ENCODE measurements around the gene PPDPF.
"Not testable (repeated sequence)": the region's sequence is repeated elsewhere in the genome, so short reads cannot be mapped to it uniquely, and the experiment has no call there.

The PPDPF gene

DNA sequence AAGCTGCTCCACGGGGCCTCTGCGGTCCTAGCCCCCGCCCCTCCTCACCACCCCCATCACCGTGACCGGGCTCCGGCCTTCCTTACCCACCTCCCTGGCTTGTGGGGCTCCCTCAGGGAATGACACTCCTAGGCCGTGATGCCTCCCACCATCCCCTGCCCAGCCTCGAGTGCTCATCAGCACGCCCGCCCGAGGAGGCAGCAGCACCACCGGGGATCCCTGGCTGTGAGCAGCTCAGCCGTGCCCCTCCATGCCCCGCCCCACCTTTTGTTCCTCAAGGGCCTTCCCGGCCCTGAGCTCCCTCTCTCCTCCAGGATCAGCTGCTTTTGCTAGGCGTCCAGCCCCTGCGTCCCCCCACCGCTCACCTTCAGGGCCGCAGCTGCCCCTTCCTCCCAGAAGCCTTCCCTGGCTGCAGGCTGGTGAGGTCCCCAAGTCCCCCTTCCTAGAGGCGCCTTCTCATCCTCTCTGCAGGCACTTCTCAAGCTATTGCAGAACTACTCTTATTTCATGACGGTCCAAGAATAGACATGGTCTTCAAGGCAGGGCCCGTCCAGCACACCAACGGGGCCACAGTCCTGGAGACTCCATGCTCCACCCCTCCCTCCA, 36.4 kb downstream of the PPDPF start:
- no peak for TF ChIP-seq EZH2 (optimal IDR thresholded peaks at IDR 0.05; ENCODE audit: low read depth, low read length)
- TF ChIP-seq CTCF (IDR thresholded peaks at IDR 0.05; ENCODE audit: low read length): no peak
- TF ChIP-seq EZH2phosphoT487 (IDR thresholded peaks at IDR 0.05; ENCODE audit: low read length): no peak
- H3K4me3 ChIP-seq (ENCODE audit: low read length): no peak overlapping the region
- no peak for DNase-seq
- no peaks in the 10 kb centered on the region for H3K36me3 ChIP-seq (replicated peaks; ENCODE audit: insufficient read depth, low read length)
- no peak overlapping the region for H3K9ac ChIP-seq (ENCODE audit: low read length)
- no peaks in the 10 kb centered on the region for H3K79me2 ChIP-seq (ENCODE audit: low read length)
- H3K9me2 ChIP-seq (replicated peaks; ENCODE audit: insufficient read depth, low read length): no peaks in the 10 kb centered on the region
- H3K4me2 ChIP-seq (ENCODE audit: low read depth, low read length): no peak overlapping the region
- no peak overlapping the region for H3K27ac ChIP-seq (ENCODE audit: low read length)
- peaks cover 44% of the 10 kb centered on the region for H3K27me3 ChIP-seq (replicated peaks; ENCODE audit: insufficient read depth, low read length)
- H4K20me1 ChIP-seq (ENCODE audit: insufficient read depth, low read length): no peaks in the 10 kb centered on the region
- no peaks in the 10 kb centered on the region for H3K4me1 ChIP-seq (ENCODE audit: low read length)
- no peak overlapping the region for H2AFZ ChIP-seq (ENCODE audit: low read length)
- H3F3A ChIP-seq (ENCODE audit: insufficient read depth, low read length): no peaks in the 10 kb centered on the region
- no peaks in the 10 kb centered on the region for H3K9me3 ChIP-seq (replicated peaks; ENCODE audit: insufficient read depth, low read length)

GRCh38 chr20:63557481-63557891, 36.9 kb downstream of the PPDPF start:
- Histone ChIP-seq H4K20me1 (ENCODE audit: insufficient read depth, low read length) (no peaks in the 10 kb centered on the region), H3K79me2 (ENCODE audit: low read length) (no peaks in the 10 kb centered on the region), H3K9ac (ENCODE audit: low read length) (no peak overlapping the region), H3K4me1 (ENCODE audit: low read length) (no peaks in the 10 kb centered on the region), H3K9me2 (replicated peaks; ENCODE audit: insufficient read depth, low read length) (no peaks in the 10 kb centered on the region), H3K36me3 (replicated peaks; ENCODE audit: insufficient read depth, low read length) (no peaks in the 10 kb centered on the region), H3K4me3 (ENCODE audit: low read length) (no peak overlapping the region), H3K27me3 (replicated peaks; ENCODE audit: insufficient read depth, low read length) (peaks cover 39% of the 10 kb centered on the region), H3K4me2 (ENCODE audit: low read depth, low read length) (no peak overlapping the region), H3F3A (ENCODE audit: insufficient read depth, low read length) (no peaks in the 10 kb centered on the region), H3K9me3 (replicated peaks; ENCODE audit: insufficient read depth, low read length) (no peaks in the 10 kb centered on the region), H3K27ac (ENCODE audit: low read length) (no peak overlapping the region), H2AFZ (ENCODE audit: low read length) (no peak overlapping the region)
- TF ChIP-seq EZH2phosphoT487 (IDR thresholded peaks at IDR 0.05; ENCODE audit: low read length) (no peak), EZH2 (optimal IDR thresholded peaks at IDR 0.05; ENCODE audit: low read depth, low read length) (no peak), CTCF (IDR thresholded peaks at IDR 0.05; ENCODE audit: low read length) (no peak)
- no peak for DNase-seq

GRCh38 chr20:63558804-63559484, 38.4 kb downstream of the PPDPF start:
- H3K9me2 ChIP-seq (replicated peaks; ENCODE audit: insufficient read depth, low read length): no peaks in the 10 kb centered on the region
- H3K4me2 ChIP-seq (ENCODE audit: low read depth, low read length): no peak overlapping the region
- no peaks in the 10 kb centered on the region for H4K20me1 ChIP-seq (ENCODE audit: insufficient read depth, low read length)
- H3K4me1 ChIP-seq (ENCODE audit: low read length): no peaks in the 10 kb centered on the region
- DNase-seq: no peak
- H3F3A ChIP-seq (ENCODE audit: insufficient read depth, low read length): no peaks in the 10 kb centered on the region
- H2AFZ ChIP-seq (ENCODE audit: low read length): no peak overlapping the region
- no peak for TF ChIP-seq EZH2 (optimal IDR thresholded peaks at IDR 0.05; ENCODE audit: low read depth, low read length)
- no peak for TF ChIP-seq CTCF (IDR thresholded peaks at IDR 0.05; ENCODE audit: low read length)
- TF ChIP-seq EZH2phosphoT487 (IDR thresholded peaks at IDR 0.05; ENCODE audit: low read length): no peak
- H3K36me3 ChIP-seq (replicated peaks; ENCODE audit: insufficient read depth, low read length): no peaks in the 10 kb centered on the region
- no peak overlapping the region for H3K27ac ChIP-seq (ENCODE audit: low read length)
- peaks cover 25% of the 10 kb centered on the region for H3K27me3 ChIP-seq (replicated peaks; ENCODE audit: insufficient read depth, low read length)
- no peaks in the 10 kb centered on the region for H3K9me3 ChIP-seq (replicated peaks; ENCODE audit: insufficient read depth, low read length)
- no peak overlapping the region for H3K9ac ChIP-seq (ENCODE audit: low read length)
- H3K4me3 ChIP-seq (ENCODE audit: low read length): no peak overlapping the region
- no peaks in the 10 kb centered on the region for H3K79me2 ChIP-seq (ENCODE audit: low read length)

- not testable (repeated sequence) for H3K9me2 ChIP-seq (replicated peaks; ENCODE audit: insufficient read depth, low read length); H3K4me3 ChIP-seq (ENCODE audit: low read length); H3K27ac ChIP-seq (ENCODE audit: low read length); H2AFZ ChIP-seq (ENCODE audit: low read length); H3K36me3 ChIP-seq (replicated peaks; ENCODE audit: insufficient read depth, low read length); H3K4me2 ChIP-seq (ENCODE audit: low read depth, low read length); H3K4me1 ChIP-seq (ENCODE audit: low read length); H3K79me2 ChIP-seq (ENCODE audit: low read length); DNase-seq; H3K9ac ChIP-seq (ENCODE audit: low read length); H3K9me3 ChIP-seq (replicated peaks; ENCODE audit: insufficient read depth, low read length); H4K20me1 ChIP-seq (ENCODE audit: insufficient read depth, low read length); H3F3A ChIP-seq (ENCODE audit: insufficient read depth, low read length)
- H3K27me3 ChIP-seq (replicated peaks; ENCODE audit: insufficient read depth, low read length): peaks cover 17% of the 10 kb centered on the region
These were observed 39.1 kb downstream of the PPDPF start for GRCh38 chr20:63559485-63560332.

Measured in MM.1S (cell line).